GM18505 (cell line): ENCODE measurements around the gene TNK1.
"Not testable (repeated sequence)": the region's sequence is repeated elsewhere in the genome, so short reads cannot be mapped to it uniquely, and the experiment has no call there.

Experiments
- ATAC-seq: cut with Tn5 transposase; IDR thresholded peaks from one replicate; pipeline ENCODE4 v1.9.1; 2021; ENCODE audit not compliant: unreplicated experiment
- POLR2A ChIP-seq: IDR thresholded peaks from 4 replicates; pipeline ENCODE4 v1.6.1; 2011; ENCODE audit warnings: borderline replicate concordance; ENCODE audit not compliant: insufficient read depth, insufficient read length; ENCODE audit errors: extremely low read depth

TNK1 gene

GRCh38 chr17:7348478-7349242, 32.2 kb upstream of the TNK1 start:
- peak; percentile 23 for TF ChIP-seq POLR2A

DNA sequence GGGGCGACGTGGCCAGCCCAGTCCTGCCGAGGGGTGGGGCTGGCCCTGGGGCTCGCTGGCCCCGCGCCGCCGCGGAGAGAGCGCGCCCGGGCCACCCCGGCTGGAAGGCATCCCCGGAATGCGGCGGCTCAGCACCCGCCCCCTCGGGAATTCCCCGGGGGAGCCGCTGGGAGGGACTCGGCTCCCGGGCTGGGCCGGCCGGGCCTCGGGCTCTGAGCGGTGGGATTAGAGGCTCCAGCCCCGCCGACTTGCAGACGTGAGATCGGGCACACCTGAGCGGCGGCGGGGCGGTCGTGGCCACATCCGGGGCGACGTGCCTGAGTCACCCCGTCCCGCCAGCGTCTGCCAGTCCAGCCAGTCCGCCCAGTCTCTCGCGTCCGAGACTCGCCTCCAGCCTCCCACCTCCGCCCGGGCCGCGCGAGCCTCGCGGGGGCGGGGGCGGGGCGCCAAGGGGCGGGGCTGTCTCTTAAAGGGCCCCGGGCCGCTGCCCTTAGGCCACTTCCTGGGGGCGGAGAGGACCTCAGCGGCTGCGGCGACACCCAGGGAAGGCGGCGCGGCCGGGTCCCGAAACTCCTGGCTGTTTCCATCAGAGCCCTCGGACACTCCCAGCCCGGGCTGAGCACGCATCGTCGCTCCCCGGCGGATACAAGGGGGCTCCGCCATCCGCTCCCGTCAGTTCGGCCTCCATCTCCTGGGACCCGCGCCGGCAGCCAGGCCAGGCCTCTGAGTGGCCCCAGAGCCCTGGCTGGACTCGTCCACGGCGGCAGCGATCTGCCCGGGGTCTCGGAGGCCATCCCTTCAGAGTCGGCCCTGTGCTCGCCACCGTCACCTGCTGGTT, 29.0 kb upstream of the TNK1 start, which contains the start of gene KCTD11:
KCTD11 (plus strand) TSS at position 498 of the 838 bp plus-strand sequence.
- peak; percentile 56 for ATAC-seq
- peak; percentile 47 for TF ChIP-seq POLR2A

More at GRCh38 chr17:7348478-7349242, 32.2 kb upstream of the TNK1 start:
- ATAC-seq = no peak

DNA sequence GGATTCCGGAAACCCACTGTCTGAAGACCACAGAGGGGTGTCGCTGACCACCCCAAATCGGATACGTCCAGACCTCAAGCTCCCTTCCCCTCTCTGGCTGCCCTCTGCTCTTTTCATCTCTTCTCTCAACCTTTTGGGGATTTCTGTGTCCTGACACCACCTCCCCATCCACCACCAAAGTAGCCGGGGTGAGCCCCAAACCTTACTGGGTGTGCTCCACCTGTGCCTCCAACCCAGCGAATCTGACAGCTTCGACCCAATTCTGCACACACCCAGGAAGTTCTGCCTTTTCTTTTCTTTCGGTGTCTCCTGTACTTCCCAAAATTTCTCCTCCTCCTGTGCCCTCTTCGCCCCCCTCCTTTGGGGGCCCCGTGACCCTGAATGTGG, 28.4 kb upstream of the TNK1 start:
- no peak for TF ChIP-seq POLR2A
- no peak for ATAC-seq

- TF ChIP-seq POLR2A = no peak
- ATAC-seq = no peak
These were observed 27.8 kb upstream of the TNK1 start for GRCh38 chr17:7352910-7353635.

- no peak for TF ChIP-seq POLR2A
- ATAC-seq = no peak
These were observed 26.5 kb upstream of the TNK1 start for GRCh38 chr17:7354262-7354843.

- TF ChIP-seq POLR2A = no peak
- ATAC-seq = no peak
These were observed 25.8 kb upstream of the TNK1 start, which contains the start of gene TMEM95 for GRCh38 chr17:7355053-7355452. TSS of gene TMEM95 (plus strand) at chr17:7355156. CDS start at chr17:7355205, 49 bp downstream.

- ATAC-seq = no peak
- no peak for TF ChIP-seq POLR2A
These were observed 25.3 kb upstream of the TNK1 start for GRCh38 chr17:7355573-7355972.

GRCh38 chr17:7356072-7356549, 24.8 kb upstream of the TNK1 start:
- no peak for ATAC-seq
- no peak for TF ChIP-seq POLR2A

DNA sequence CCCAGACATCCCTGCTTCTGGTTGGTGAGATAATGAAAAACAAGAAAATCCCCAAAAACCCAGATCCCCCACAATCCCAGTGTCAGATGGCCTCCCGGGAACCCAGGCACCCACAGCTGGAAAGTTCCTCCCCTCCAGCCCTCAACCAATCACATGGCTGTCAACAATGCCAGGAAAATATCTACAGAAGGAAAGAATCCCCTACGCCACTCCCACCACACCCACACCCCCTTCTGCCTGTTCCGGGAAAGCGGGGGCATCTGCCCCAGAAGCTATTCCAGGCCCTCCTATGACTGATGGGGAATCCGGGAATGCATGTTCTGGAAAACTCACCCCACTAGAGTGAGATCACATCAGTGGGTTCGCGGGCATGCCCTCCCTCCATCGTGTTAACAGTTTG, 24.1 kb upstream of the TNK1 start:
- no peak for TF ChIP-seq POLR2A
- ATAC-seq = no peak

DNA sequence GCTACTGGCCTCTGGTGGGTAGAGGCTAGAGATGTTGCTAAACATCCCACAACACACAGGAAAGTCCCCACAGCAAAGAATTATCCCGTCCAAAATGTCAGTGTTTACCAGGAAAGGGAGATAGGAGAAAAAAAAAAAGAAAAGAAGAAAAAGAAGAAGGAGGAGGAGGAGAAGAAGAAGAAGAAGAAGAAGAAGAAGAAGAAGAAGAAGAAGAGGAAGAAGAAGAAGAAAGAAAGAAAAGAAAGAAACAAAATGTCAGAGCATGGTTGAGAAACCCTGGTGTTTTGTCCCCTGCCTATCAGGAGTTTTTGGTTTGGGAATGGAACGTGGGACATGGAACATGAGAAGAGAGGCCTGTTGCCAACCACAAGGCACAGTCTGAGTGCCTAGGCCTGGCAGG, 23.5 kb upstream of the TNK1 start:
- no peak for TF ChIP-seq POLR2A
- ATAC-seq = no peak

- no peak for TF ChIP-seq POLR2A
- no peak for ATAC-seq
These were observed 19.0 kb upstream of the TNK1 start for GRCh38 chr17:7361906-7362305.

DNA sequence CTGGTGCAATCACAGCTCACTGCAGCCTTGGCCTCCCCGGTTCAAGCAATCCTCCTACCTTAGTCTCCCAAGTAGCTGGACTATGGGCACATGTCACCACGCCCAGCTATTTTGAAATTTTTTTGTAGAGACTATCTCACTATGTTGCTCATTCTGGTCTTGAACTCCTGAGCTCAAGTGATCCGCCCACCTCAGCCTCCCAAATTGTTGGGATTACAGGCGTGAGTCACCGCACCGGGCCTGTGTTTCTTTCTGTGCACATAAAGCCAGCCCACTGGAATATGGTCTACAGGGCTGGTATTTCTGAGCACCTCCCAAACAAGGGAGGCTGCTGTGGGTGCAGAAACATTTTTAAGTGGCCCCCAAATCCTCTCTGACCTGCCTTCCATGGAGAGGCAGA, 17.6 kb upstream of the TNK1 start:
- TF ChIP-seq POLR2A = no peak
- ATAC-seq = no peak

- ATAC-seq = not testable (repeated sequence)
These were observed 14.9 kb upstream of the TNK1 start for GRCh38 chr17:7365963-7366362.
